Prostate gland (tissue), 2 donors: ENCODE data around the gene TSSC4. TPM values are rescaled to one million over a fixed set of nuclear protein-coding genes. Genes with fewer than 3 reads are reported as not detected.

Experiments
- DNase-seq: peaks from one replicate; pipeline ENCODE4 v3.0.0-alpha.2; 2019; ENCODE audit warnings: low spot score
- H3K27ac ChIP-seq, 2 donors: fragments of 200-600 bp; sonication (generic); 2 replicates each; pipeline ENCODE4 v1.5.1; 2017 to 2019
- H3K27me3 ChIP-seq: fragments of 200-600 bp; sonication (generic); replicated peaks from 2 replicates; pipeline ENCODE4 v1.5.1; 2019; ENCODE audit not compliant: insufficient read depth
- H3K36me3 ChIP-seq, 2 donors: fragments of 200-600 bp; sonication (generic); 1 replicate in 1 of 2; 2 replicates in 1 of 2; pipeline versions ENCODE4 v1.5.1 to v1.8.1; 2017 to 2019
- H3K4me1 ChIP-seq: fragments of 200-600 bp; sonication (generic); replicated peaks from 2 replicates; pipeline ENCODE4 v1.5.1; 2019
- H3K4me3 ChIP-seq, 2 donors: fragments of 200-600 bp; sonication (generic); 2 replicates each; pipeline ENCODE4 v1.5.1; 2017 to 2019
- H3K9me3 ChIP-seq: fragments of 200-600 bp; sonication (generic); 2 replicates; pipeline ENCODE4 v1.5.1; 2017
- CTCF ChIP-seq, 4 experiments: fragments of 200-600 bp in 2 of 4; fragments of 450-650 bp in 2 of 4; sonication (generic) in 2 of 4; IDR thresholded peaks; 1 replicate in 3 of 4; 2 replicates in 1 of 4; pipeline ENCODE4 v1.5.1; 2016 to 2019; ENCODE audit warnings: antibody characterized with exemption in 4 of 4, mild to moderate bottlenecking in 2 of 4, moderate library complexity in 2 of 4
- POLR2A ChIP-seq: fragments of 450-650 bp; IDR thresholded peaks from one replicate; pipeline ENCODE4 v1.6.1; 2016; ENCODE audit warnings: antibody characterized with exemption, mild to moderate bottlenecking
- POLR2AphosphoS5 ChIP-seq: sonication (generic); formaldehyde crosslinking; IDR thresholded peaks from one replicate; pipeline ENCODE4 v1.6.1; 2017; ENCODE audit warnings: antibody characterized with exemption
- WGBS: methylation state at CpG from one replicate; pipeline ENCODE4 v1.1.5; 2018; 5-methylcytosine and 5-hydroxymethylcytosine counted together
- intact Hi-C: fragments of 100-400 bp; cut with DNase I; formaldehyde crosslinking; loops from one replicate; pipeline ENCODE4 v1.14.2; 2022
- small RNA-seq, 2 donors: library from RNA; depleted of rRNA; stranded (forward); fragments of <200 nt; gene quantifications; one replicate each; pipeline ENCODE3, GENCODE V24; 2016
- total RNA-seq, 2 donors: library from RNA; depleted of rRNA; stranded (reverse); fragments of >200 nt; gene quantifications; one replicate each; pipeline ENCODE4 v1.1.0, GENCODE V29; 2016

The TSSC4 gene
- total RNA-seq, 2 donors from 2014 or later: 40.4 to 71.1 TPM

- TF ChIP-seq POLR2AphosphoS5 (no peak), CTCF (IDR thresholded peaks at IDR 0.05) (no peak), POLR2A (no peak)
- Histone ChIP-seq H3K4me1 (no peaks in the 10 kb centered on the region), H3K9me3 (no peaks in the 10 kb centered on the region), H3K27ac (no peak overlapping the region), H3K4me3 (no peak overlapping the region), H3K36me3 (no peaks in the 10 kb centered on the region), H3K27me3 (no peaks in the 10 kb centered on the region)
- DNase-seq: no peak
- 62% methylated on average over 4 of the region's 6 CpGs for WGBS
- intact Hi-C loops: no loop called here
These were observed 51.4 kb downstream of the TSSC4 start for GRCh38 chr11:2451916-2452315.

- TF ChIP-seq CTCF (IDR thresholded peaks at IDR 0.05) (no peak), POLR2A (no peak), POLR2AphosphoS5 (no peak)
- Histone ChIP-seq H3K27ac (no peak overlapping the region), H3K4me3 (no peak overlapping the region), H3K36me3 (no peaks in the 10 kb centered on the region), H3K4me1 (no peaks in the 10 kb centered on the region), H3K27me3 (no peaks in the 10 kb centered on the region), H3K9me3 (no peaks in the 10 kb centered on the region)
- DNase-seq: no peak
- 57% methylated on average over 20 of the region's 20 CpGs for WGBS
- intact Hi-C loops: no loop called here
These were observed 51.9 kb downstream of the TSSC4 start for GRCh38 chr11:2452321-2453012.

- no peak for TF ChIP-seq POLR2AphosphoS5
- no peak for TF ChIP-seq CTCF (IDR thresholded peaks at IDR 0.05)
- TF ChIP-seq POLR2A: no peak
- H3K4me1 ChIP-seq: no peaks in the 10 kb centered on the region
- intact Hi-C loops: no loop called here
- WGBS: 94% methylated on average over 5 of the region's 5 CpGs
- no peak for DNase-seq
- H3K4me3 ChIP-seq: no peak overlapping the region
- H3K9me3 ChIP-seq: no peaks in the 10 kb centered on the region
- no peak overlapping the region for H3K27ac ChIP-seq
- H3K27me3 ChIP-seq: no peaks in the 10 kb centered on the region
- no peaks in the 10 kb centered on the region for H3K36me3 ChIP-seq
These were observed 52.9 kb downstream of the TSSC4 start for GRCh38 chr11:2453436-2453835.

Small RNAs within 50 kb of the gene (small RNA-seq; reads per million reads assigned to genes)
- gene RF00019: 0 reads per million in 2 donors

Other genes starting within 250 kb of the TSSC4 start
- gene INS, start 239.5 kb upstream of the TSSC4 start, total RNA-seq: not detected
- 1 to 10 TPM in 1 of 2 donors, not detected in 1; 2.4 TPM for gene TH, start 228.9 kb upstream of the TSSC4 start, total RNA-seq
- gene ASCL2, start 130.2 kb upstream of the TSSC4 start, total RNA-seq: 1 to 10 TPM; 3.9 to 7.9 TPM
- under 1 TPM in 1 of 2 donors, not detected in 1; 0.85 TPM for gene C11orf21, start 98.8 kb upstream of the TSSC4 start, total RNA-seq
- not detected for gene TSPAN32, start 98.7 kb upstream of the TSSC4 start, total RNA-seq
- gene CD81, start 23.4 kb upstream of the TSSC4 start, total RNA-seq: 100 to 1,000 TPM; 472 to 927 TPM
- gene TRPM5, start 43.8 kb downstream of the TSSC4 start, total RNA-seq: under 1 TPM in 1 of 2 donors, not detected in 1; 0.68 TPM
- gene KCNQ1, start 44.3 kb downstream of the TSSC4 start, total RNA-seq: 10 to 100 TPM; 10.0 to 33.8 TPM